H9 (cell line): Measurements from ENCODE around the gene NRDE2. TPM values are rescaled to one million over a fixed set of nuclear protein-coding genes. Genes with fewer than 3 reads are reported as not detected.

ENCODE experiments used
- DNase-seq: peaks from one replicate; pipeline ENCODE4 v3.0.0-alpha.2; 2017
- H2AFZ ChIP-seq: one replicate; pipeline ENCODE4 v1.6.1; 2013; ENCODE audit warnings: mild to moderate bottlenecking, low read length, control low read depth, moderate library complexity
- H2AK5ac ChIP-seq: 2 replicates; pipeline ENCODE4 v1.6.1; 2013; ENCODE audit warnings: low read length, control low read depth, mixed read lengths; ENCODE audit not compliant: insufficient read length
- H2BK120ac ChIP-seq: one replicate; pipeline ENCODE4 v1.6.1; 2013; ENCODE audit warnings: low read depth, mild to moderate bottlenecking, low read length, control low read depth, inconsistent platforms; ENCODE audit not compliant: poor library complexity, severe bottlenecking
- H2BK12ac ChIP-seq: 2 replicates; pipeline ENCODE4 v1.6.1; 2013; ENCODE audit warnings: low read length, control low read depth, mixed read lengths, low read depth; ENCODE audit not compliant: insufficient read length
- H2BK15ac ChIP-seq: 2 replicates; pipeline ENCODE4 v1.6.1; 2013; ENCODE audit warnings: low read depth, low read length, control low read depth
- H2BK20ac ChIP-seq: one replicate; pipeline ENCODE4 v1.6.1; 2013; ENCODE audit warnings: low read depth, mild to moderate bottlenecking, low read length, control low read depth, inconsistent platforms; ENCODE audit not compliant: poor library complexity, severe bottlenecking
- H2BK5ac ChIP-seq: 2 replicates; pipeline ENCODE4 v1.6.1; 2013; ENCODE audit warnings: low read length, control low read depth, mixed read lengths; ENCODE audit not compliant: insufficient read length
- H3K14ac ChIP-seq: 2 replicates; pipeline ENCODE4 v1.6.1; 2013; ENCODE audit warnings: low read length, control low read depth; ENCODE audit not compliant: insufficient read depth
- H3K18ac ChIP-seq: 2 replicates; pipeline ENCODE4 v1.6.1; 2013; ENCODE audit warnings: low read depth, mild to moderate bottlenecking, mixed read lengths, low read length, control low read depth; ENCODE audit not compliant: insufficient read length
- H3K23ac ChIP-seq: 2 replicates; pipeline ENCODE4 v1.6.1; 2013; ENCODE audit warnings: low read length, control low read depth, mixed read lengths, low read depth; ENCODE audit not compliant: insufficient read length
- H3K23me2 ChIP-seq: 2 replicates; pipeline ENCODE4 v1.6.1; 2013; ENCODE audit warnings: low read depth, mild to moderate bottlenecking, mixed read lengths, low read length, control low read depth; ENCODE audit not compliant: insufficient read length, poor library complexity, severe bottlenecking
- H3K27ac ChIP-seq: 2 replicates; pipeline ENCODE4 v1.5.1; 2013; ENCODE audit warnings: low read length, control low read depth, mixed read lengths, low read depth; ENCODE audit not compliant: insufficient read length
- H3K27me3 ChIP-seq: 2 replicates; pipeline ENCODE4 v1.6.1; 2013; ENCODE audit warnings: low read length, control low read depth, inconsistent platforms; ENCODE audit not compliant: insufficient read depth
- H3K4ac ChIP-seq: 2 replicates; pipeline ENCODE4 v1.6.1; 2013; ENCODE audit warnings: low read depth, mild to moderate bottlenecking, control low read depth, inconsistent platforms, low read length, moderate library complexity
- H3K4me1 ChIP-seq: 2 replicates; pipeline ENCODE4 v1.6.1; 2013; ENCODE audit warnings: low read length, control low read depth, inconsistent platforms; ENCODE audit not compliant: insufficient read depth
- H3K4me2 ChIP-seq: 2 replicates; pipeline ENCODE4 v1.6.1; 2013; ENCODE audit warnings: low read length, control low read depth, mixed read lengths; ENCODE audit not compliant: insufficient read length, insufficient read depth
- H3K56ac ChIP-seq: 2 replicates; pipeline ENCODE4 v1.6.1; 2013; ENCODE audit warnings: low read depth, mild to moderate bottlenecking, mixed read lengths, low read length, control low read depth; ENCODE audit not compliant: insufficient read length
- H3K79me1 ChIP-seq: 2 replicates; pipeline ENCODE4 v1.6.1; 2013; ENCODE audit warnings: low read depth, mild to moderate bottlenecking, moderate library complexity, low read length, control low read depth, inconsistent platforms; ENCODE audit not compliant: insufficient read depth, poor library complexity, severe bottlenecking
- H3K79me2 ChIP-seq: 2 replicates; pipeline ENCODE4 v1.6.1; 2013; ENCODE audit warnings: low read length, control low read depth, inconsistent platforms; ENCODE audit not compliant: insufficient read depth
- H3K9ac ChIP-seq: 2 replicates; pipeline ENCODE4 v1.6.1; 2013; ENCODE audit warnings: low read length, control low read depth, mixed read lengths; ENCODE audit not compliant: insufficient read length; ENCODE audit errors: extremely low read depth
- H3K9me3 ChIP-seq: one replicate; pipeline ENCODE4 v1.6.1; 2013; ENCODE audit warnings: low read depth, low read length, inconsistent platforms; ENCODE audit not compliant: control insufficient read depth
- H3T11ph ChIP-seq: one replicate; pipeline ENCODE4 v1.6.1; 2013; ENCODE audit warnings: mild to moderate bottlenecking, low read length, control low read depth, inconsistent platforms
- H4K20me1 ChIP-seq: one replicate; pipeline ENCODE4 v1.6.1; 2013; ENCODE audit not compliant: control insufficient read depth, insufficient read length, insufficient read depth
- H4K5ac ChIP-seq: 2 replicates; pipeline ENCODE4 v1.6.1; 2013; ENCODE audit warnings: low read depth, mild to moderate bottlenecking, mixed read lengths, low read length, control low read depth; ENCODE audit not compliant: insufficient read length
- H4K8ac ChIP-seq: replicated peaks from 2 replicates; pipeline ENCODE4 v1.6.1; 2013; ENCODE audit warnings: low read length, control low read depth, mixed read lengths, low read depth; ENCODE audit not compliant: insufficient read length
- H4K91ac ChIP-seq: 2 replicates; pipeline ENCODE4 v1.6.1; 2013; ENCODE audit warnings: low read depth, mild to moderate bottlenecking, moderate library complexity, mixed read lengths, low read length, control low read depth; ENCODE audit not compliant: insufficient read length
- H3K27ac Mint-ChIP-seq, 3 experiments: 2 replicates in 2 of 3; 3 replicates in 1 of 3; pipeline ENCODE4 v1.8.0; 2020 to 2021; ENCODE audit warnings: mixed read lengths in 3 of 3, mild to moderate bottlenecking in 1 of 3, moderate library complexity in 1 of 3
- H3K27me3 Mint-ChIP-seq: 2 replicates; pipeline ENCODE4 v1.8.0; 2021; ENCODE audit warnings: low read depth, mild to moderate bottlenecking, moderate library complexity, mixed read lengths
- H3K36me3 Mint-ChIP-seq, 3 experiments: 2 replicates in 2 of 3; 3 replicates in 1 of 3; pipeline ENCODE4 v1.8.0; 2020 to 2021; ENCODE audit warnings: low read depth in 3 of 3, mixed read lengths in 3 of 3; ENCODE audit not compliant: insufficient read depth in 1 of 3
- H3K4me1 Mint-ChIP-seq, 2 experiments: 2 replicates each; pipeline ENCODE4 v1.8.0; 2020; ENCODE audit warnings: mixed read lengths in 2 of 2
- H3K4me3 Mint-ChIP-seq, 2 experiments: 2 replicates in 1 of 2; 3 replicates in 1 of 2; pipeline ENCODE4 v1.8.0; 2020 to 2021; ENCODE audit warnings: mild to moderate bottlenecking in 2 of 2, mixed read lengths in 2 of 2, moderate library complexity in 1 of 2
- H3K9me3 Mint-ChIP-seq, 2 experiments: 2 replicates in 1 of 2; 3 replicates in 1 of 2; pipeline ENCODE4 v1.8.0; 2020; ENCODE audit warnings: mild to moderate bottlenecking in 2 of 2, mixed read lengths in 2 of 2, moderate library complexity in 1 of 2
- CTCF ChIP-seq: fragments of 200-600 bp; sonication (generic); conservative IDR thresholded peaks from 3 replicates; pipeline ENCODE4 v1.8.0; 2021; ENCODE audit warnings: antibody characterized with exemption, mild to moderate bottlenecking
- total RNA-seq: library from RNA; stranded (reverse); gene quantifications from 2 replicates; pipeline ENCODE4 v1.2.1, GENCODE V29; 2021

NRDE2 gene
- total RNA-seq, 1 experiment from 2014 or later, result 21.2 TPM

GRCh38 chr14:90281756-90282155 lies 50.0 kb downstream of the NRDE2 start:
- Histone ChIP-seq H3K79me2 (no peaks in the 10 kb centered on the region), H4K20me1 (no peaks in the 10 kb centered on the region), H3K4me1 (no peaks in the 10 kb centered on the region), H2BK20ac (no peak overlapping the region), H4K8ac (no peak overlapping the region), H3K27me3 (no peaks in the 10 kb centered on the region), H2BK15ac (no peak overlapping the region), H3K4ac (no peak overlapping the region), H4K91ac (no peak overlapping the region), H2BK5ac (no peak overlapping the region), H3K23ac (no peak overlapping the region), H3K23me2 (no peaks in the 10 kb centered on the region), H3K18ac (no peak overlapping the region), H4K5ac (no peak overlapping the region), H3K4me2 (no peak overlapping the region), H3K14ac (no peak overlapping the region), H3K9ac (no peak overlapping the region), H2AK5ac (no peak overlapping the region), H3K27ac (no peak overlapping the region), H3K79me1 (no peaks in the 10 kb centered on the region), H2BK12ac (no peak overlapping the region), H3T11ph (no peak overlapping the region), H2AFZ (no peak overlapping the region), H3K56ac (no peak overlapping the region), H3K9me3 (no peaks in the 10 kb centered on the region), H2BK120ac (no peak overlapping the region)
- no peak for TF ChIP-seq CTCF
- Mint-ChIP-seq H3K4me3 (no peak overlapping the region), H3K36me3 (peaks cover 0 to 36% (median 21%) of the 10 kb centered on the region in 3 experiments; a peak in 5 of 7 replicates), H3K27me3 (no peaks in the 10 kb centered on the region), H3K9me3 (no peaks in the 10 kb centered on the region), H3K27ac (no peak overlapping the region), H3K4me1 (no peaks in the 10 kb centered on the region)
- DNase-seq, result no peak
